Activated T-cell treated with anti-CD3 and anti-CD28 coated beads, Interleukin-2, amount 50 U/mL, for 24 hours (primary cell): ENCODE results near the gene TEX2.
"Not testable (repeated sequence)": the region's sequence is repeated elsewhere in the genome, so short reads cannot be mapped to it uniquely, and the experiment has no call there.

ENCODE experiments used
- DNase-seq: peaks from one replicate; pipeline ENCODE4 v3.0.0-alpha.2; 2020
- H3K27ac Mint-ChIP-seq: 2 replicates; pipeline ENCODE4 v1.8.0; 2020; ENCODE audit warnings: mild to moderate bottlenecking, mixed read lengths
- H3K27me3 Mint-ChIP-seq: 2 replicates; pipeline ENCODE4 v1.8.0; 2020; ENCODE audit warnings: mixed read lengths
- H3K36me3 Mint-ChIP-seq: 2 replicates; pipeline ENCODE4 v1.8.0; 2020; ENCODE audit warnings: low read depth, mixed read lengths
- H3K4me1 Mint-ChIP-seq: 2 replicates; pipeline ENCODE4 v1.8.0; 2020; ENCODE audit warnings: low read depth, mixed read lengths
- H3K4me3 Mint-ChIP-seq: 2 replicates; pipeline ENCODE4 v1.8.0; 2020; ENCODE audit warnings: mild to moderate bottlenecking, moderate library complexity, mixed read lengths
- H3K9me3 Mint-ChIP-seq: 2 replicates; pipeline ENCODE4 v1.8.0; 2020; ENCODE audit warnings: mixed read lengths

TEX2 gene

DNA sequence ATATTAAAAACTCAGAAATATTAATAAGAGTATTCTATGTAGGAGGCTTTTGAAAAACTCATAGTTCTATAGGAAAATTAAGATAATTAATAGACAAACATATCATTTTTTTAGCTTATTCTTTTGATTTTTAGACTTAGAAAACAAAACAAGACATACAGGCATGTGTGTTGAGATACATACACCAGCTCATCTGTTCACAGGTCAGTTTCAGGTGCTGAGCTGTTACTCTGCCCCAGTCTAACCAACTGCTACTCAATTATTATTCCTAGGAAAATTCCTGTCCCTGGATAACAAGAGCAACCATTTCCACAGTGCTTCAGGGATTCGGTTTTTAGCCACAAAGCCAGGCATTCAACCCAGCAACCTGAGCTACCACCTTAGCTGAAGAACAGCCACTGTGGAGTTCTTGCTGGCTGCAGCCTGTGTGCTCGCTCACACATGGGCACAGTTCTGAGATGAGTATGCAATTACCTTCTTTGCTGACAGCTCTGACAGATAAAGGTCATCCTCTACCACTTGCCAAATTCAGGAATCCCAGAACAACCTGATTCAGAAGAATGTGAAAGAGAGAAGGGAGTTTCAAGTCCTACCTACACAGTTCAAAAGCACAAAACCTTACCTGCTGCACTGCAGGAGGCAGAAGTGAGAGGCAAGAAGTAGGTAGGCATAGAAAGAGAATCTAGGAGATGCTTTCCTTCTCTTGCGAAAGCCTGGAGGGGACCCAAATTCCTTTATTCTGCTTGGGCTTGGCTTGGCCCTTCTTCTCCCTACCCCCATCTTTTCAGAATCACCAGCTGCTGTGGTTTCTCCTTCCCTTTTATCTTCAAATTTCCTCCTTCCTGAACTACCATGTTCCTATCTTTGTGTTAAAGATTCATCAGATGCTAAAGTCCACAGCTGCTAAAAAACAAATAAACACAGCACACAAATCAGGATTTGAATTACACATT, 62.7 kb downstream of the TEX2 start:
- no peak overlapping the region for H3K4me3 Mint-ChIP-seq
- no peak for DNase-seq
- H3K27ac Mint-ChIP-seq, result peak overlapping the region; percentile 54
- no peaks in the 10 kb centered on the region for H3K27me3 Mint-ChIP-seq
- H3K9me3 Mint-ChIP-seq, result peaks cover 2% of the 10 kb centered on the region
- peaks cover 53% of the 10 kb centered on the region for H3K4me1 Mint-ChIP-seq
- H3K36me3 Mint-ChIP-seq, result peaks cover 8% of the 10 kb centered on the region

- H3K27me3 Mint-ChIP-seq, result no peaks in the 10 kb centered on the region
- H3K9me3 Mint-ChIP-seq, result peaks cover 2% of the 10 kb centered on the region
- H3K36me3 Mint-ChIP-seq, result peaks cover 17% of the 10 kb centered on the region
- peaks cover 43% of the 10 kb centered on the region for H3K4me1 Mint-ChIP-seq
- no peak for DNase-seq
- no peak overlapping the region for H3K27ac Mint-ChIP-seq
- no peak overlapping the region for H3K4me3 Mint-ChIP-seq
These were observed 64.5 kb downstream of the TEX2 start for GRCh38 chr17:64198331-64199090.

DNA sequence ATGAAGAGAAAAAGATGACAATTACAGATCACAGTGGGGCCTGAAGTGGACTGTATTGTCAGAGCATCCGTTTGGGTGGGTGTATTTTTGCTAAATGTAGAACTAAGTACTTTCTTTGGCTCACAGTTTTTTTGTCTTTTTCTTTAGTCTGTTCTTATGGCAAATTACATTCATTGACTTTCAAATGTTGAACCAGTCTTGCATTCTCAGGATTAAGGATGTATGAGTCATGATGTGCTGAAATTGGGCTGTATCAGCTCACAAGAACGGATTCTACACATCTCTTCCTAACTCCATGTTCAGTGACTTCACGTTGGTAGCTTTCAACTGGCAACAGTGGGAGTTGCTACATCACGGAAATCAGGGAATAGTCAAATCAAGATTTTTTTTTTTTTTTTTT, 66.5 kb downstream of the TEX2 start:
- no peak for DNase-seq
- H3K36me3 Mint-ChIP-seq, result peaks cover 32% of the 10 kb centered on the region
- peaks cover 2% of the 10 kb centered on the region for H3K9me3 Mint-ChIP-seq
- H3K27me3 Mint-ChIP-seq, result no peaks in the 10 kb centered on the region
- no peak overlapping the region for H3K27ac Mint-ChIP-seq
- no peak overlapping the region for H3K4me3 Mint-ChIP-seq
- peaks cover 24% of the 10 kb centered on the region for H3K4me1 Mint-ChIP-seq

DNA sequence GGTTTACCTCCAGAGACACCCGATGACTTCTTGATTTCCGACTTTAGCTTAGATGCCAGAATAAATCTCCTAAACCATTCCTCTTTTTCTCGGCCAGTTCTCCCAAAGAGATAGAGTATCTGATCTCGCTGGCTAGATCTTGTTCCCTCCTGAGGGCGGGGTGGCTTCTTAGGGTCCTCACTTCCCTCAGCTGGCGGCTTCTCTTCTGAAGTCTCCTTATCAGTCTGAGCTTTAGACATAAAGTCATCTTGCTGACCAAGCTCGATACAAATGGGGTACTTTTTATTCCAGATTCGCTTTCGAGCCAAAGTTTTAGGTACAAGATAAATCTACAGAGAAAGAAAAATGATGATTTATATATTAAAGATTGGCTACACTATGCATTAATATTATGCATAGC, 69.5 kb downstream of the TEX2 start:
- Mint-ChIP-seq H3K27me3 (no peaks in the 10 kb centered on the region), H3K4me1 (peaks cover 5% of the 10 kb centered on the region), H3K27ac (no peak overlapping the region), H3K36me3 (peaks cover 45% of the 10 kb centered on the region), H3K9me3 (peaks cover 2% of the 10 kb centered on the region), H3K4me3 (no peak overlapping the region)
- no peak for DNase-seq

GRCh38 chr17:64192589-64192988, 70.5 kb downstream of the TEX2 start:
- no peaks in the 10 kb centered on the region for H3K27me3 Mint-ChIP-seq
- no peak overlapping the region for H3K27ac Mint-ChIP-seq
- peaks cover 5% of the 10 kb centered on the region for H3K4me1 Mint-ChIP-seq
- H3K4me3 Mint-ChIP-seq, result no peak overlapping the region
- H3K9me3 Mint-ChIP-seq, result no peaks in the 10 kb centered on the region
- H3K36me3 Mint-ChIP-seq, result peaks cover 47% of the 10 kb centered on the region
- DNase-seq, result no peak

DNA sequence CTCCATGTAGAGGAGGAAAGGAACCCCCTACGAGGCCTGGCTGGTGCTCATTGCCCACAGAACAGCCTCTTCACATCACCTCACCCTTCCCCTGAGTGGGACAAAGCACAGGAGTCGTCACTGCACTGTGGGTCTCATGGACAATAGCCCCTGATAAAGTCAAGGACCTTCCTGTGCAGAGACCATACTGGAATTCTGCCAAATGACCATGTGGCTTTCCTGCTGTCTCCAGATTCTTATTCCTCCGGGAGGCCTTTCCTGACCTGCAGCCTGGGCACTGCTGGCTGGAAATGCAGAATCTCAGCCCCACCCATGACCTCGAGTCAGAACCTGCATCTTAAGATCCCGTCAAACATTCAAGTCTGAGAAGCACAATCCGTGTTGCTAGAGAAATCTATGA, 72.6 kb downstream of the TEX2 start:
- H3K27me3 Mint-ChIP-seq, result no peaks in the 10 kb centered on the region
- DNase-seq, result no peak
- H3K36me3 Mint-ChIP-seq, result peaks cover 65% of the 10 kb centered on the region
- H3K4me1 Mint-ChIP-seq, result no peaks in the 10 kb centered on the region
- H3K9me3 Mint-ChIP-seq, result no peaks in the 10 kb centered on the region
- H3K4me3 Mint-ChIP-seq, result no peak overlapping the region
- no peak overlapping the region for H3K27ac Mint-ChIP-seq

DNA sequence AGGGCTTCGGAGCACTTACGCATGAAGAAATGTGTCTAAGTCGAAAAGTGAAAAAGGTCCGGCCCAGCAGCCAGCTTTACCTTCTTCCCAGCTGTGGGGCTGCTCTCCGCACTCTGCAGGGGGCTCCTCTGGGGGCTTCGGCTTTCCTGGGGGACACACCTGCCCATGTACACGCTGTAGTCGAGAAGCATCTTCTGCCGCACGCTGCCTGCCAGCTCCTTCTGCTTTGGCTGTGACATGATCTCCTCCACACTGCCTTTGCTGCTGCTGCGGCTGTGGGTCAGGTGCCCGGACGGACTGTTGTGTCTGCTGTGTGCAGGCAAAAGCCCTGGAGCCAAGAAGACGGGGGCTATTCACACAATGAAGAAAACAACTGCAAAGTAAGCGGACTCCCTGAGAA, 75.0 kb downstream of the TEX2 start:
- peaks cover 58% of the 10 kb centered on the region for H3K36me3 Mint-ChIP-seq
- no peaks in the 10 kb centered on the region for H3K9me3 Mint-ChIP-seq
- no peak overlapping the region for H3K4me3 Mint-ChIP-seq
- H3K27me3 Mint-ChIP-seq, result no peaks in the 10 kb centered on the region
- DNase-seq, result no peak
- peaks cover 14% of the 10 kb centered on the region for H3K4me1 Mint-ChIP-seq
- no peak overlapping the region for H3K27ac Mint-ChIP-seq

DNA sequence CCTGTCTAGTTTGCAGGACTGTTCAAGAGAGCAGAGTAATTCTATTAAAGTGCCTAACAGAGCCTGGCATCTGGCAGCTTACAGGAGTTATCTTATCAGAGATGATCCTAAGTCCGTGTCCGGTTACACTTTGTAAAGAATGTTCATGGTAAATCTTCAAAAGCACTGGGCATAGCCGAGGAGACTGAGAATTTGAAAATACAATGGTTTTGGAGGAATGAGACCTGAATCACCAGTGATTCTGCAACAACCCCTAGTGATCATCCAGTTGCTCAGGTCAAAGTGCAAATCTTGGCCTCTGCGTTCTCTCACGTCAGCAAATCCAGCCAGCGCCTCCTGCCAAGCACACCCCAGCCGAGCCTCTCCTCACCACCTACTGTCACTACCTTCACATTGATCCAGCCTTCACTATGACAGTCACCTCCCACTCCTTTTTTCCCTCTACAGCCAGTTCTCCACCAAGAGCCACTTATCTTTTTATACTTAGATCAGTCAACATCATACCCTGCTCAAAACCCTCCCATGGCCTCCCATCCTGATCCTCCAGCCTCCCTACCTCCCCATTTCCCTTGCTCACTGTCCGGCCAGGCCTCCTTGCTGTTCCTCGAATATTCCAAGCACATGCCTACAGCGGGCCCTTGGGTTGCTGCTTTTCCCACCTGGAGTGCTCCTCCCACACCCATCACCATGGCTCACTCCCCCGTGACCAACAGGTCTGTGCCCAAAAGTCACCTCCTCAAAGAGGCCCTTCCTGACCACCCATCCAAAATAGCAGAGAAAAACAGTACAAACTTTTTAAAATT, 75.8 kb downstream of the TEX2 start:
- H3K27ac Mint-ChIP-seq, result no peak overlapping the region
- no peaks in the 10 kb centered on the region for H3K27me3 Mint-ChIP-seq
- no peak overlapping the region for H3K4me3 Mint-ChIP-seq
- DNase-seq, result peak; percentile 15
- peaks cover 14% of the 10 kb centered on the region for H3K4me1 Mint-ChIP-seq
- H3K36me3 Mint-ChIP-seq, result peaks cover 52% of the 10 kb centered on the region
- no peaks in the 10 kb centered on the region for H3K9me3 Mint-ChIP-seq

DNA sequence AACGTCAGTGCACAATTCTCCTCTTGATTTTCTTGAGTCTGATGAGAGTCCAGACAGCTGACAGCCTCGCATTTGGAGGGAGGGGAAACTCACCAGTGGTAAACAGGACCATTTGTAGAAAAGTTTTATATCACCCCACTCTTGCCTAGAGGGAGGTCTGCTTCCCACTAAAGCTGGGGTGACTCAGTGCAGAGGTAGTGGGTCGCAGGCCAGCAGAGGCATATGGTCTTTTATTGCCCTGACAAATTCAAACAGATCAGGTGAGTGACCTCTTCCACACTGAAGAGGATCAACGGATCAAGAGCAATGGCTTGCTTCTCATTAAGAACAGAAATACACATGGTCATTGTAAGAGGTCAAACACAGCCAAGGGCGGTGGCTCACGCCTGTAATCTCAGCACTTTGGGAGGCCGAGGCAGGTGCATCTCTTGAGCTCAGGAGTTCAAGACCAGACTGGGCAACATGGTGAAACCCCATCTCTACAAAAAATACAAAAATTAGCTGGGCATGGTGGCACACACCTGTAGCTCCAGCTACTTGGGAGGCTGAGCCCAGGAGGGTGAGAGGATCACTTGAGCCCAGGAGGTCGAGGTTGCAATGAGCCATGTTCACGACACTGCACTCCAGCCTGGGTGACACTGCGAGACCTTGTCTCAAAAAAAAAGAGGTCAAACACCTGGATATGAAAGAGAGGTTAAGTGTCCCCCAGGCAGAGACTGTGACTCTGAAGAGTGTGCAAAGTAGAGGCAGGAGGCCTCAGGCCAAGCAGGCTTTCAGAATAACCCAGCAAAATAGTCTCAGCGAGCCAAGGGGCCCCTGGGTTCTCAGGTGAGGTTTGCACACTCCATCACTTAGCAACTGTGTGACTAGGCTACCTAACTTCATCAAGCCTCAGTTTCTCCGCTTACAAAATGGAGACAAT, 76.6 kb downstream of the TEX2 start:
- Mint-ChIP-seq H3K9me3 (no peaks in the 10 kb centered on the region), H3K36me3 (peaks cover 52% of the 10 kb centered on the region), H3K27ac (no peak overlapping the region), H3K4me1 (peaks cover 14% of the 10 kb centered on the region), H3K27me3 (no peaks in the 10 kb centered on the region), H3K4me3 (no peak overlapping the region)
- peak; percentile 8 for DNase-seq

- H3K9me3 Mint-ChIP-seq, H3K4me3 Mint-ChIP-seq, DNase-seq, H3K27me3 Mint-ChIP-seq, H3K27ac Mint-ChIP-seq: not testable (repeated sequence)
- Mint-ChIP-seq H3K36me3 (peaks cover 46% of the 10 kb centered on the region), H3K4me1 (peaks cover 14% of the 10 kb centered on the region)
These were observed 77.5 kb downstream of the TEX2 start for GRCh38 chr17:64185557-64185956.

- H3K4me1 Mint-ChIP-seq, result peaks cover 14% of the 10 kb centered on the region
- H3K36me3 Mint-ChIP-seq, result peaks cover 48% of the 10 kb centered on the region
- no peak overlapping the region for H3K4me3 Mint-ChIP-seq
- no peaks in the 10 kb centered on the region for H3K27me3 Mint-ChIP-seq
- DNase-seq, result peak; percentile 3
- H3K9me3 Mint-ChIP-seq, result no peaks in the 10 kb centered on the region
- no peak overlapping the region for H3K27ac Mint-ChIP-seq
These were observed 78.0 kb downstream of the TEX2 start for GRCh38 chr17:64185101-64185500.

GRCh38 chr17:64183815-64184214, 79.2 kb downstream of the TEX2 start:
- Mint-ChIP-seq H3K4me1 (peaks cover 14% of the 10 kb centered on the region), H3K36me3 (peaks cover 55% of the 10 kb centered on the region), H3K9me3 (peaks cover 2% of the 10 kb centered on the region), H3K4me3 (no peak overlapping the region), H3K27me3 (no peaks in the 10 kb centered on the region), H3K27ac (peak overlapping the region; percentile 44)
- DNase-seq, result peak; percentile 26

GRCh38 chr17:64182325-64183012, 80.6 kb downstream of the TEX2 start:
- no peak for DNase-seq
- H3K9me3 Mint-ChIP-seq, result peaks cover 2% of the 10 kb centered on the region
- H3K36me3 Mint-ChIP-seq, result peaks cover 55% of the 10 kb centered on the region
- no peak overlapping the region for H3K27ac Mint-ChIP-seq
- no peaks in the 10 kb centered on the region for H3K27me3 Mint-ChIP-seq
- H3K4me3 Mint-ChIP-seq, result no peak overlapping the region
- peaks cover 14% of the 10 kb centered on the region for H3K4me1 Mint-ChIP-seq
